MCF 10A (cell line): ENCODE results near the gene PEX1. TPM values are rescaled to one million over a fixed set of nuclear protein-coding genes. Genes with fewer than 3 reads are reported as not detected.

Experiments used
- BruUV-seq: library from RNA; stranded (reverse); fragments of 400-500 nt; replicated peaks from 2 replicates; lab custom pipeline; 2021; lab: Mats Ljungman, UMichigan
- CTCF ChIA-PET: fragments of 300-600 bp; sonication (Branson Sonifier 250); formaldehyde crosslinking; extraction: SDS; loops from one replicate; lab custom pipeline; 2021; ENCODE audit warnings: antibody characterized with exemption, inconsistent platforms; lab: Yijun Ruan, JAX
- POLR2A ChIA-PET: fragments of 300-600, 350-650 bp; sonication (Branson Sonifier 250); formaldehyde crosslinking; extraction: SDS; loops from one replicate; lab custom pipeline; 2020; ENCODE audit warnings: antibody characterized with exemption, inconsistent platforms; lab: Yijun Ruan, JAX
- DNase-seq: peaks from one replicate; pipeline ENCODE4 v3.0.0-alpha.2; 2018; ENCODE audit not compliant: unreplicated experiment
- H3K27ac Mint-ChIP-seq: one replicate; pipeline ENCODE4 v1.8.0; 2022; ENCODE audit warnings: mild to moderate bottlenecking, low read depth, mixed read lengths; ENCODE audit not compliant: unreplicated experiment
- H3K27me3 Mint-ChIP-seq: one replicate; pipeline ENCODE4 v1.8.0; 2022; ENCODE audit warnings: mixed read lengths; ENCODE audit not compliant: insufficient read depth, unreplicated experiment
- H3K36me3 Mint-ChIP-seq: one replicate; pipeline ENCODE4 v1.8.0; 2022; ENCODE audit warnings: mild to moderate bottlenecking, moderate library complexity, mixed read lengths; ENCODE audit not compliant: insufficient read depth, unreplicated experiment
- H3K4me1 Mint-ChIP-seq: one replicate; pipeline ENCODE4 v1.8.0; 2022; ENCODE audit warnings: mixed read lengths; ENCODE audit not compliant: insufficient read depth, unreplicated experiment
- H3K4me3 Mint-ChIP-seq: one replicate; pipeline ENCODE4 v1.8.0; 2022; ENCODE audit warnings: mild to moderate bottlenecking, moderate library complexity, mixed read lengths; ENCODE audit not compliant: unreplicated experiment
- H3K9me3 Mint-ChIP-seq: one replicate; pipeline ENCODE4 v1.8.0; 2022; ENCODE audit warnings: mixed read lengths; ENCODE audit not compliant: unreplicated experiment
- CTCF ChIP-seq: fragments of 200-600 bp; IDR thresholded peaks from one replicate; pipeline ENCODE4 v1.8.0; 2022; ENCODE audit warnings: antibody characterized with exemption, mild to moderate bottlenecking; ENCODE audit not compliant: unreplicated experiment
- intact Hi-C: fragments of 100-400 bp; cut with micrococcal nuclease; formaldehyde crosslinking; loops from 2 replicates; pipeline ENCODE4 v1.14.1; 2022
- total RNA-seq: library from RNA; stranded (reverse); gene quantifications from 2 replicates; pipeline ENCODE4 v1.2.3, GENCODE V29; 2022

Gene PEX1
- total RNA-seq, 1 experiment from 2014 or later = 12.6 TPM

GRCh38 chr7:92534572-92534971 is 6.3 kb upstream of the PEX1 start:
- POLR2A ChIA-PET = no interaction called here
- Mint-ChIP-seq H3K36me3 (peaks cover 86% of the 10 kb centered on the region), H3K9me3 (no peaks in the 10 kb centered on the region), H3K4me1 (peaks cover 5% of the 10 kb centered on the region), H3K27me3 (no peaks in the 10 kb centered on the region), H3K4me3 (no peak overlapping the region), H3K27ac (no peak overlapping the region)
- no TSS peak for BruUV-seq
- CTCF ChIA-PET = no interaction called here
- DNase-seq = no peak
- TF ChIP-seq CTCF = no peak
- intact Hi-C loops = no loop called here

GRCh38 chr7:92528958-92529264 is 591 bp upstream of the PEX1 start:
- ChIA-PET POLR2A (interaction anchor here (0.6 to 3.0 kb wide), 25 partner anchors 9 to 703 kb away, joined by 3 to 21 read pairs (median 5); partner anchors contain the start of genes ANKIB1, CYP51A1, FAM133B and GATAD1), CTCF (interaction anchor here (0.6 to 1.2 kb wide), 6 partner anchors 10 to 177 kb away, joined by 3 to 5 read pairs (median 4); partner anchors contain the start of gene GATAD1)
- Mint-ChIP-seq H3K4me1 (peaks cover 16% of the 10 kb centered on the region), H3K9me3 (no peaks in the 10 kb centered on the region), H3K4me3 (peak overlapping the region; percentile 98), H3K36me3 (peaks cover 45% of the 10 kb centered on the region), H3K27me3 (no peaks in the 10 kb centered on the region), H3K27ac (peak overlapping the region; percentile 99)
- intact Hi-C loops = loop anchor here (5.0 kb wide), 2 partner anchors 58 to 83 kb away; no protein-coding TSS in a partner anchor
- BruUV-seq = TSS peak; percentile 76
- no peak for DNase-seq
- no peak for TF ChIP-seq CTCF

GRCh38 chr7:92527300-92528187 is 776 bp downstream of the PEX1 start:
- TF ChIP-seq CTCF = peak; percentile 19
- intact Hi-C loops = loop anchor here (5.0 kb wide), 2 partner anchors 60 to 85 kb away; no protein-coding TSS in a partner anchor
- H3K27me3 Mint-ChIP-seq = no peaks in the 10 kb centered on the region
- H3K9me3 Mint-ChIP-seq = no peaks in the 10 kb centered on the region
- peak overlapping the region; percentile 98 for H3K4me3 Mint-ChIP-seq
- H3K36me3 Mint-ChIP-seq = peaks cover 33% of the 10 kb centered on the region
- ChIA-PET POLR2A (interaction anchor here (0.8 to 3.0 kb wide), 14 partner anchors 12 to 591 kb away, joined by 3 to 21 read pairs (median 7); partner anchors contain the start of genes ANKIB1, CYP51A1, FAM133B and GATAD1), CTCF (interaction anchor here (0.6 to 1.0 kb wide), 5 partner anchors 16 to 591 kb away, joined by 3 to 5 read pairs (median 4); no protein-coding TSS in a partner anchor)
- H3K4me1 Mint-ChIP-seq = peaks cover 16% of the 10 kb centered on the region
- DNase-seq = peak; percentile 56
- BruUV-seq = TSS peak; percentile 43
- peak overlapping the region; percentile 99 for H3K27ac Mint-ChIP-seq

GRCh38 chr7:92523110-92523509 is 5.2 kb downstream of the PEX1 start:
- no peak overlapping the region for H3K27ac Mint-ChIP-seq
- H3K4me3 Mint-ChIP-seq = no peak overlapping the region
- POLR2A ChIA-PET = interaction anchor here (1.3 kb wide), 1 partner anchor 9 kb away, joined by 4 read pairs; no protein-coding TSS in a partner anchor
- H3K9me3 Mint-ChIP-seq = no peaks in the 10 kb centered on the region
- CTCF ChIA-PET = no interaction called here
- BruUV-seq = no TSS peak
- peaks cover 11% of the 10 kb centered on the region for H3K4me1 Mint-ChIP-seq
- TF ChIP-seq CTCF = no peak
- DNase-seq = no peak
- H3K36me3 Mint-ChIP-seq = peaks cover 5% of the 10 kb centered on the region
- H3K27me3 Mint-ChIP-seq = no peaks in the 10 kb centered on the region
- intact Hi-C loops = no loop called here
